ENCODE measurements around the gene HOXB3.
"Not testable (repeated sequence)": the region's sequence is repeated elsewhere in the genome, so short reads cannot be mapped to it uniquely, and the experiment has no call there.

DNA sequence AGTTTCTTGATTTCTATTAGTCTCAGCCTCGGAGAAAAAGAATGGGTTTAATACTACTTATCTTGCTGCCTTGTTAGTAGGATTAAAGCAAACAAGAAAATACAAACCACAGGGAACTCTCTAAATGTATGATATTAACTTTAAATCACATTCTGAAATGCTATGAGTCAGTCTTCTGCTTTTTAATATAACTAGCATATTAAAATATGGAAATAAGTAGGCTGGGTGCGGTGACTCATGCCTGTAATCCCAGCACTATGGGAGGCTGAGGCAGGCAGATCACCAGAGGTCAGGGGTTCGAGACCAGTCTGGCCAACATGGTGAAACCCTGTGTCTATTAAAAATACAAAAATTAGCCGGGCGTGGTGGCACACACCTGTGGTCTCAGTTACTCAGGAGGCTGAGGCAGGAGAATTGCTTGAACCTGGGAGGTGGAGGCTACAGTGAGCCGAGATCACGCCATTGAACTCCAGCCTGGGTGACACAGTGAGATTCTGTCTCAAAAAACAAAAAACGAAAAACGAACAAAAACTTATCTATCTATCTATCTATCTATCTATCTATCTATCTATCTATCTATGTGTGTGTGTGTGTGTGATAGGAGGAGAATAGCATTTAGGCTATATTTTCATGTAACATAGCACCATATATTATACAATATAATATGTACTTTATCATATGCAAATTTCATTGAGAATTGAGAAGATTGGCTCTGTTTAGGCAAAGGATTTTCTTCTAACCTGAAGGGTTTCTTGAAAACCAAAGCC is 54.1 kb downstream of the HOXB3 start:
- TF ChIP-seq EZH2 (IDR thresholded peaks at IDR 0.05; ENCODE audit: borderline replicate concordance, low read length), result not testable (repeated sequence)
- TF ChIP-seq, protein P1, sequence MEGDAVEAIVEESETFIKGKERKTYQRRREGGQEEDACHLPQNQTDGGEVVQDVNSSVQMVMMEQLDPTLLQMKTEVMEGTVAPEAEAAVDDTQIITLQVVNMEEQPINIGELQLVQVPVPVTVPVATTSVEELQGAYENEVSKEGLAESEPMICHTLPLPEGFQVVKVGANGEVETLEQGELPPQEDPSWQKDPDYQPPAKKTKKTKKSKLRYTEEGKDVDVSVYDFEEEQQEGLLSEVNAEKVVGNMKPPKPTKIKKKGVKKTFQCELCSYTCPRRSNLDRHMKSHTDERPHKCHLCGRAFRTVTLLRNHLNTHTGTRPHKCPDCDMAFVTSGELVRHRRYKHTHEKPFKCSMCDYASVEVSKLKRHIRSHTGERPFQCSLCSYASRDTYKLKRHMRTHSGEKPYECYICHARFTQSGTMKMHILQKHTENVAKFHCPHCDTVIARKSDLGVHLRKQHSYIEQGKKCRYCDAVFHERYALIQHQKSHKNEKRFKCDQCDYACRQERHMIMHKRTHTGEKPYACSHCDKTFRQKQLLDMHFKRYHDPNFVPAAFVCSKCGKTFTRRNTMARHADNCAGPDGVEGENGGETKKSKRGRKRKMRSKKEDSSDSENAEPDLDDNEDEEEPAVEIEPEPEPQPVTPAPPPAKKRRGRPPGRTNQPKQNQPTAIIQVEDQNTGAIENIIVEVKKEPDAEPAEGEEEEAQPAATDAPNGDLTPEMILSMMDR (IDR thresholded peaks at IDR 0.05; ENCODE audit: low read length), result not testable (repeated sequence)
